RWPE1 (cell line): ENCODE results near the gene ADGRG3.
"Not testable (repeated sequence)": the region's sequence is repeated elsewhere in the genome, so short reads cannot be mapped to it uniquely, and the experiment has no call there.

Experiments used
- CTCF ChIA-PET: fragments of 350-600 bp; sonication (Branson Sonifier 250); formaldehyde crosslinking; extraction: SDS; loops from one replicate; lab custom pipeline; 2021; lab: Yijun Ruan, JAX
- POLR2A ChIA-PET: fragments of 400-600 bp; formaldehyde crosslinking; extraction: SDS; loops from one replicate; lab custom pipeline; 2020; ENCODE audit warnings: antibody characterized with exemption; ENCODE audit not compliant: low non-redundant PET; lab: Yijun Ruan, JAX
- DNase-seq: peaks from one replicate; pipeline ENCODE4 v3.0.0; 2012; ENCODE audit warnings: low spot score
- H3K27ac ChIP-seq: fragments of 450-650 bp; 2 replicates; pipeline ENCODE4 v1.5.1; 2017
- CTCF ChIP-seq: fragments of 450-650 bp; conservative IDR thresholded peaks from 2 replicates; pipeline ENCODE4 v1.5.1; 2017; ENCODE audit warnings: low read depth, mild to moderate bottlenecking

ADGRG3 gene

GRCh38 chr16:57707331-57707730 is 39.2 kb downstream of the ADGRG3 start:
- ChIA-PET POLR2A (no interaction called here), CTCF (interaction anchor here (0.6 kb wide), 1 partner anchor 59 kb away, joined by 4 read pairs; no protein-coding TSS in a partner anchor)
- no peak for TF ChIP-seq CTCF
- no peak overlapping the region for H3K27ac ChIP-seq
- DNase-seq = no peak

- POLR2A ChIA-PET = no interaction called here
- CTCF ChIA-PET = no interaction called here
Observed at GRCh38 chr16:57708168-57708567, 40.1 kb downstream of the ADGRG3 start.

GRCh38 chr16:57709663-57710062 is 41.6 kb downstream of the ADGRG3 start:
- ChIA-PET POLR2A (no interaction called here), CTCF (interaction anchor here (1.2 kb wide), 1 partner anchor 84 kb away, joined by 5 read pairs; no protein-coding TSS in a partner anchor)
- no peak for DNase-seq
- no peak for TF ChIP-seq CTCF
- H3K27ac ChIP-seq = no peak overlapping the region

More at GRCh38 chr16:57708168-57708567, 40.1 kb downstream of the ADGRG3 start:
- no peak overlapping the region for H3K27ac ChIP-seq
- DNase-seq = no peak
- no peak for TF ChIP-seq CTCF

GRCh38 chr16:57711346-57711745 is 43.2 kb downstream of the ADGRG3 start:
- no peak for DNase-seq
- ChIA-PET CTCF (interaction anchor here (0.6 kb wide), 1 partner anchor 71 kb away, joined by 3 read pairs; no protein-coding TSS in a partner anchor), POLR2A (no interaction called here)
- no peak for TF ChIP-seq CTCF
- no peak overlapping the region for H3K27ac ChIP-seq

- POLR2A ChIA-PET = no interaction called here
- CTCF ChIA-PET = interaction anchor here (0.6 kb wide), 1 partner anchor 70 kb away, joined by 3 read pairs; no protein-coding TSS in a partner anchor
- no peak for DNase-seq
- H3K27ac ChIP-seq = no peak overlapping the region
- no peak for TF ChIP-seq CTCF
Observed at GRCh38 chr16:57711993-57712392, 43.9 kb downstream of the ADGRG3 start.

GRCh38 chr16:57712569-57712968 is 44.5 kb downstream of the ADGRG3 start:
- POLR2A ChIA-PET, DNase-seq, H3K27ac ChIP-seq: not testable (repeated sequence)
- CTCF ChIA-PET = interaction anchor here (0.7 kb wide), 1 partner anchor 210 kb away, joined by 5 read pairs; no protein-coding TSS in a partner anchor

GRCh38 chr16:57713596-57713995 is 45.5 kb downstream of the ADGRG3 start:
- TF ChIP-seq CTCF = no peak
- no peak for DNase-seq
- ChIA-PET POLR2A (no interaction called here), CTCF (interaction anchor here (0.5 to 0.6 kb wide), 2 partner anchors 29 to 63 kb away, joined by 3 to 5 read pairs; no protein-coding TSS in a partner anchor)
- H3K27ac ChIP-seq = no peak overlapping the region
